ENCODE measurements around the gene NUP188.
A peak's percentile ranks its signal among the peaks of the same experiment; 100 is the strongest.

Gene NUP188

GRCh38 chr9:129006328-129007034 lies 59.0 kb downstream of the NUP188 start:
- TF ChIP-seq CTCF (IDR thresholded peaks at IDR 0.05; ENCODE audit: insufficient read depth, low read length, missing control alignments): peak; percentile 94
- POLR2A ChIA-PET: no interaction called here
- CTCF ChIA-PET: interaction anchor here (0.5 to 11.1 kb wide), 16 partner anchors 9 to 618 kb away, joined by 3 to 178 read pairs (median 6); partner anchors contain the start of genes DOLPP1 and SH3GLB2
- DNase-seq (ENCODE audit: low read depth, low spot score): no peak
- H3K4me3 ChIP-seq (ENCODE audit: low read depth, low read length): no peak overlapping the region

DNA sequence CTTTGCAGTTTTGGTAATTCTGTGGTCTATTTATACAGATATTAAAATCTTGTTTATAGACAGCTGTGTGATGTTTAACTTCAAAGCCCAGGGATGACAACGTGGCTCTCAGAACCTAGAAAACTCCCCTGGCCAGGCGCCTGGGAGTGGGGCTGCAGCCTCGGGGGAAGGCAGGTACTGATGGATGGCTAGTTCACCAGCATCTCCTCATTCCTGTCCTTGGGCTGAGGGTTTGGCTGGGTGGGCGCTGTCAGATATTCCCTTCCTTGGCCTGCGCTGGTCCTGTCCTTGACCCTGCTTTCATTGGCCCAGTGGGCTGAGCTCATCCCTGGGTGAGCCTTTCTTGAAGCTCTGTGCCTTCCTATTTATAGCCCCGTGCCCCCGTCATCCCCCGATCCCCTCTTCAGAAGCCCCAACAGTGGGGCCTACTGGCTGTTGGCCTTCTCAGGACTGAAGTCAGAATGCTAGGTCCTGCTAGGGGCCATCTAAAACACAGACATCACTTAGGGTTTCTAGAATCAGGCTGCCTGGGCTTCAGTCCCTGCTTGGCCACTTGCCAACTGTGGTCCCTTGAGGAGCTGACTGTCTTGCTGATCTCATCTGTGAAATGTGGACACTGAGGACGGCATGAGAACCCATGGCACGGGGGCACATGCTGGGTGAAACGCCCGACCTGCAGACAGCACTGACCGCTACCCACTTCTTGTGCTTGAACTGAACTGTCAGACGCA lies 59.7 kb downstream of the NUP188 start:
- DNase-seq (ENCODE audit: low read depth, low spot score): no peak

DNA sequence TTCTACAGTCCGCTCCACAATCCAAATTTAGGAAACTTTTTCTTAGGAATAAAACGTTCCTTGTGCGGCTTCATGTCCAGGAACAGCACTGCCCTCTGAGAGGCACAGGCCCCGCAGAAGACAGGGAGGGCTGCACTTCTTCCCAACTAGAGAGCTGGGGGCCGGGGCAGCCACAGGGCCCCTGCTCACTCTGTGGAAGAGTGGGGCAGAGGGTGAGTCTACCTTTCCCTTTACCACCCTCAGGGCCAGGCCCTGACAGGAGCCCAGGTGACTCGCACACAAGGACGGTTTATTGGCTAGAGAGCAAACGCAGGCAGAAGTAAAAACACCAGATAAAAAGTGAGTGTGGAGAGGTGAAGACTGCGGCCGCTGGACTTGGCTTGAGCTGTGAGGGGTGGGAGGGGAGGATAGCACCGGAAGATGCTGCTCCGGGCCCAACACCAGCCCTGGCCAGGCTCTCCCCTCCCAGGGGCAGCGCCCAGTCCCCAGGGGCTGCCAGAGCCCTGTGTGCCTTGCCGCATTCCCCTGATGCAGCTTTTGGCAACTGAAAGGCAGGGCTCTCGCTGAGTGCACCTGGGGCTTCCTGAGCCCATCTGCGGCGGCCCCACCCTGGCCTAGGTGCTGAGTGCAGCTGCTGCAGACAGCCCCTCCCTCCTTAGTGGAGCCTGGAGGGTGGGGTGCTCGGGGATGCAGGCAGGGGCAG lies 60.4 kb downstream of the NUP188 start:
- POLR2A ChIA-PET: no interaction called here
- DNase-seq (ENCODE audit: low read depth, low spot score): no peak

More for the DNA sequence above, 59.7 kb downstream of the NUP188 start:
- ChIA-PET POLR2A (no interaction called here), CTCF (interaction anchor here (0.7 to 11.1 kb wide), 13 partner anchors 8 to 613 kb away, joined by 3 to 178 read pairs (median 5); partner anchors contain the start of genes DOLPP1, ENDOG and SH3GLB2)
- no peak for TF ChIP-seq CTCF (IDR thresholded peaks at IDR 0.05; ENCODE audit: insufficient read depth, low read length, missing control alignments)
- H3K4me3 ChIP-seq (ENCODE audit: low read depth, low read length): no peak overlapping the region

DNA sequence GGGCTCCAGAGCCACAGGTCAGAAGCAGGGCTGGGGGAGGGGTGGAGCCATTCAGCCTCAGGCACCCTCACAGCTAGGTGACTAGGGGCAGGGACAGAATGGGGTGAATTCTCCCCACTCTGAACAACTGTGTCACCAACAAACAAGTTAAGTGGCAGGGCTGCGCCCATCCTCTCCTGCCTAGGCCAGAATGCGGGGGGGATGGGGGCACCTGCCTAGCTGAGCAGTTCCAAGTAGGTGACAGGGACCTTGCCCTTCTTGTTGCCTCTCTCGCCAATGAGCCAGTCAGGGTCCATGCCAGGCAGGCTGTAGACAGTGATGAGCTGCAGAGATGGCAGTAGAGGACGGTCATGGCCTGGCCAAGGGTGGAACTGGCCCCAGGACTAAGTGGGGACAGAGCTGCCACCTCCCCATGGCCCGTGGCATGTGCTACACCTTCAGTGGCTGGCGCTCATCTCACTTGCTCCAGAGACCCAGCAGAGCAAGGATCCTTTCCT lies 61.0 kb downstream of the NUP188 start:
- CTCF ChIA-PET: interaction anchor here (9.9 to 11.1 kb wide), 2 partner anchors 12 to 15 kb away, joined by 98 to 178 read pairs; no protein-coding TSS in a partner anchor
- TF ChIP-seq CTCF (IDR thresholded peaks at IDR 0.05; ENCODE audit: insufficient read depth, low read length, missing control alignments): no peak
- DNase-seq (ENCODE audit: low read depth, low spot score): no peak
- H3K4me3 ChIP-seq (ENCODE audit: low read depth, low read length): no peak overlapping the region
- POLR2A ChIA-PET: no interaction called here

More for the DNA sequence above, 60.4 kb downstream of the NUP188 start:
- CTCF ChIA-PET: interaction anchor here (0.7 to 11.1 kb wide), 13 partner anchors 7 to 612 kb away, joined by 3 to 178 read pairs (median 5); partner anchors contain the start of genes DOLPP1, ENDOG and SH3GLB2
- no peak overlapping the region for H3K4me3 ChIP-seq (ENCODE audit: low read depth, low read length)
- TF ChIP-seq CTCF (IDR thresholded peaks at IDR 0.05; ENCODE audit: insufficient read depth, low read length, missing control alignments): no peak

DNA sequence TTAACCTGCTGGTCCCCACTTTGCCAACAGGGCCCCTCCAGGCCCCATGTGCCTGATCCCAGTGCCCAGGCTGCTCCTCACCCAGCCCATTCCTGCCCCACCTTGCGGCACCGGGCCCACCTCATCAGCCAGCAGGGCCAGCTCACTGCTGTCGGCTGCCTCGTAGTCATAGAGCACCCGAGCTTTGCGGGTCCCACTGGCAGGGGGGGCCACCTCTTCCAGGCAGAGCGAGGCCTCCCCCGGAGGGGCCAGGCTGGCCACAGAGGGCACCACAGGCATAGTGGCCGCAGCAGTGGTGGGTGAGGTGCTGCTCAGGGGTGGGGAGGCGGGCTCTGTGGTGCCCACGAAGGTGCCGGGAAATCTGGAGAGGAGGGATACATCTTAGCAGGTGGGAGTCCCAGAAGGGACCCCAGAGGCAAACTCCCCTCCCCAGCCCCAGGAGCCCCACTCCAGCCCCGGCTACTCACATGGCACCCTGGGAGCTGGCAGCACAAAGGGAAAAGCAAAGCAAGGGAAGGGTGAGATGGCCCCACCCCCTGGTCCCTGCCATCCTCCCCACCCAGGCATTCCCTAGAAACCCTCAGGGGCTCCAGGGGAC lies 61.6 kb downstream of the NUP188 start:
- no peak for TF ChIP-seq CTCF (IDR thresholded peaks at IDR 0.05; ENCODE audit: insufficient read depth, low read length, missing control alignments)
- DNase-seq (ENCODE audit: low read depth, low spot score): no peak
- no peak overlapping the region for H3K4me3 ChIP-seq (ENCODE audit: low read depth, low read length)
- ChIA-PET POLR2A (no interaction called here), CTCF (interaction anchor here (9.9 to 11.1 kb wide), 2 partner anchors 12 to 16 kb away, joined by 98 to 178 read pairs; no protein-coding TSS in a partner anchor)

Measured in AG04449 (cell line).